ENCODE results near the gene SHISA7.
"Not testable (repeated sequence)": the region's sequence is repeated elsewhere in the genome, so short reads cannot be mapped to it uniquely, and the experiment has no call there.

The SHISA7 gene

GRCh38 chr19:55405638-55406037, 37.5 kb downstream of the SHISA7 start:
- DNase-seq (ENCODE audit: low read depth), result no peak
- TF ChIP-seq CTCF (conservative IDR thresholded peaks at IDR 0.05; ENCODE audit: control insufficient read depth, insufficient read depth, low read depth, low read length), result no peak
- peak overlapping the region; percentile 78 for H3K4me3 ChIP-seq (ENCODE audit: control insufficient read depth, low read depth, low read length)

- H3K4me3 ChIP-seq (ENCODE audit: control insufficient read depth, low read depth, low read length), result no peak overlapping the region
- no peak for TF ChIP-seq CTCF (conservative IDR thresholded peaks at IDR 0.05; ENCODE audit: control insufficient read depth, insufficient read depth, low read depth, low read length)
- DNase-seq (ENCODE audit: low read depth), result no peak
Measured at GRCh38 chr19:55402509-55402908, 40.6 kb downstream of the SHISA7 start.

- H3K4me3 ChIP-seq (ENCODE audit: control insufficient read depth, low read depth, low read length); DNase-seq (ENCODE audit: low read depth): not testable (repeated sequence)
Measured at GRCh38 chr19:55401390-55401789, 41.7 kb downstream of the SHISA7 start.

- H3K4me3 ChIP-seq (ENCODE audit: control insufficient read depth, low read depth, low read length), result no peak overlapping the region
Measured at GRCh38 chr19:55400281-55401087, 42.6 kb downstream of the SHISA7 start.

GRCh38 chr19:55398200-55398925, 44.7 kb downstream of the SHISA7 start:
- TF ChIP-seq CTCF (conservative IDR thresholded peaks at IDR 0.05; ENCODE audit: control insufficient read depth, insufficient read depth, low read depth, low read length), result no peak
- H3K4me3 ChIP-seq (ENCODE audit: control insufficient read depth, low read depth, low read length), result no peak overlapping the region
- no peak for DNase-seq (ENCODE audit: low read depth)

More at GRCh38 chr19:55400281-55401087, 42.6 kb downstream of the SHISA7 start:
- no peak for DNase-seq (ENCODE audit: low read depth)
- TF ChIP-seq CTCF (conservative IDR thresholded peaks at IDR 0.05; ENCODE audit: control insufficient read depth, insufficient read depth, low read depth, low read length), result no peak

GRCh38 chr19:55392820-55393761, 50.0 kb downstream of the SHISA7 start:
- DNase-seq (ENCODE audit: low read depth), result no peak
- no peak overlapping the region for H3K4me3 ChIP-seq (ENCODE audit: control insufficient read depth, low read depth, low read length)
- no peak for TF ChIP-seq CTCF (conservative IDR thresholded peaks at IDR 0.05; ENCODE audit: control insufficient read depth, insufficient read depth, low read depth, low read length)

Measured in fibroblast of mammary gland (primary cell).